HL-60 (cell line): ENCODE data around the gene HNRNPCL1.
"Not testable (repeated sequence)": the region's sequence is repeated elsewhere in the genome, so short reads cannot be mapped to it uniquely, and the experiment has no call there.

Source experiments
- TF ChIP-seq, protein P1 (sequence below): IDR thresholded peaks from 2 replicates; pipeline ENCODE4 v1.6.1; 2012; ENCODE audit warnings: low read depth; ENCODE audit not compliant: insufficient replicate concordance
- TF ChIP-seq, protein P2 (sequence below): IDR thresholded peaks from one replicate; pipeline ENCODE4 v1.5.1; 2011; ENCODE audit warnings: low read length, control low read depth, inconsistent platforms; ENCODE audit not compliant: insufficient read depth

DNA sequence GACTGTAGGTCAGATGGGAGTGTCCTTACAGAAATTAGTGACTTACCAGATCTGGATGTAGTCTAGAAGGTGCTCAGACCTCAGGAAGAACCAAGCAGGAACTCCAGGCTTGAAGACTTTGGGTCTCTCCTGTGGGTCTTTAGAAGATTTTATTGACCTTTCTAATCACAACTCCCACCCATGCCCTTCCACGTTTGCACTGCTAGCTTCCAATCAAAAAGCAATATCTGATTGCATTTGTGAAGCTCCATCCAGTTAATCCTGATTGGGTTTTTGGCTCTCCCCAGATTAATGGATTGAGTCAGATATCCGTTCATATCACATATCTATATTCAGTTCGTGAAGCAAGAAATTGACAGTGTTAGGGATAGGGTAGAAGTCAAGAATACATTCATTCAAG lies 17.2 kb downstream of the HNRNPCL1 start, which contains the start of gene PRAMEF11:
- TF ChIP-seq, protein P1, sequence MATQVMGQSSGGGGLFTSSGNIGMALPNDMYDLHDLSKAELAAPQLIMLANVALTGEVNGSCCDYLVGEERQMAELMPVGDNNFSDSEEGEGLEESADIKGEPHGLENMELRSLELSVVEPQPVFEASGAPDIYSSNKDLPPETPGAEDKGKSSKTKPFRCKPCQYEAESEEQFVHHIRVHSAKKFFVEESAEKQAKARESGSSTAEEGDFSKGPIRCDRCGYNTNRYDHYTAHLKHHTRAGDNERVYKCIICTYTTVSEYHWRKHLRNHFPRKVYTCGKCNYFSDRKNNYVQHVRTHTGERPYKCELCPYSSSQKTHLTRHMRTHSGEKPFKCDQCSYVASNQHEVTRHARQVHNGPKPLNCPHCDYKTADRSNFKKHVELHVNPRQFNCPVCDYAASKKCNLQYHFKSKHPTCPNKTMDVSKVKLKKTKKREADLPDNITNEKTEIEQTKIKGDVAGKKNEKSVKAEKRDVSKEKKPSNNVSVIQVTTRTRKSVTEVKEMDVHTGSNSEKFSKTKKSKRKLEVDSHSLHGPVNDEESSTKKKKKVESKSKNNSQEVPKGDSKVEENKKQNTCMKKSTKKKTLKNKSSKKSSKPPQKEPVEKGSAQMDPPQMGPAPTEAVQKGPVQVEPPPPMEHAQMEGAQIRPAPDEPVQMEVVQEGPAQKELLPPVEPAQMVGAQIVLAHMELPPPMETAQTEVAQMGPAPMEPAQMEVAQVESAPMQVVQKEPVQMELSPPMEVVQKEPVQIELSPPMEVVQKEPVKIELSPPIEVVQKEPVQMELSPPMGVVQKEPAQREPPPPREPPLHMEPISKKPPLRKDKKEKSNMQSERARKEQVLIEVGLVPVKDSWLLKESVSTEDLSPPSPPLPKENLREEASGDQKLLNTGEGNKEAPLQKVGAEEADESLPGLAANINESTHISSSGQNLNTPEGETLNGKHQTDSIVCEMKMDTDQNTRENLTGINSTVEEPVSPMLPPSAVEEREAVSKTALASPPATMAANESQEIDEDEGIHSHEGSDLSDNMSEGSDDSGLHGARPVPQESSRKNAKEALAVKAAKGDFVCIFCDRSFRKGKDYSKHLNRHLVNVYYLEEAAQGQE, result not testable (repeated sequence)
- TF ChIP-seq, protein P2, sequence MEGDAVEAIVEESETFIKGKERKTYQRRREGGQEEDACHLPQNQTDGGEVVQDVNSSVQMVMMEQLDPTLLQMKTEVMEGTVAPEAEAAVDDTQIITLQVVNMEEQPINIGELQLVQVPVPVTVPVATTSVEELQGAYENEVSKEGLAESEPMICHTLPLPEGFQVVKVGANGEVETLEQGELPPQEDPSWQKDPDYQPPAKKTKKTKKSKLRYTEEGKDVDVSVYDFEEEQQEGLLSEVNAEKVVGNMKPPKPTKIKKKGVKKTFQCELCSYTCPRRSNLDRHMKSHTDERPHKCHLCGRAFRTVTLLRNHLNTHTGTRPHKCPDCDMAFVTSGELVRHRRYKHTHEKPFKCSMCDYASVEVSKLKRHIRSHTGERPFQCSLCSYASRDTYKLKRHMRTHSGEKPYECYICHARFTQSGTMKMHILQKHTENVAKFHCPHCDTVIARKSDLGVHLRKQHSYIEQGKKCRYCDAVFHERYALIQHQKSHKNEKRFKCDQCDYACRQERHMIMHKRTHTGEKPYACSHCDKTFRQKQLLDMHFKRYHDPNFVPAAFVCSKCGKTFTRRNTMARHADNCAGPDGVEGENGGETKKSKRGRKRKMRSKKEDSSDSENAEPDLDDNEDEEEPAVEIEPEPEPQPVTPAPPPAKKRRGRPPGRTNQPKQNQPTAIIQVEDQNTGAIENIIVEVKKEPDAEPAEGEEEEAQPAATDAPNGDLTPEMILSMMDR, result not testable (repeated sequence)
